OCI-LY3 (cell line): ENCODE data around the gene ZEB2.

Experiments
- EZH2phosphoT487 ChIP-seq: fragments of 200-600 bp; shearing (Covaris generic); IDR thresholded peaks from 2 replicates; pipeline ENCODE4 v1.6.1; 2018; ENCODE audit warnings: antibody characterized with exemption, mixed run types, low read depth
- TF ChIP-seq, protein P1 (sequence below): fragments of 200-600, 300-600 bp; sonication (generic); IDR thresholded peaks from 2 replicates; pipeline ENCODE4 v1.5.1; 2014; ENCODE audit warnings: antibody characterized with exemption, low read length, low read depth

DNA sequence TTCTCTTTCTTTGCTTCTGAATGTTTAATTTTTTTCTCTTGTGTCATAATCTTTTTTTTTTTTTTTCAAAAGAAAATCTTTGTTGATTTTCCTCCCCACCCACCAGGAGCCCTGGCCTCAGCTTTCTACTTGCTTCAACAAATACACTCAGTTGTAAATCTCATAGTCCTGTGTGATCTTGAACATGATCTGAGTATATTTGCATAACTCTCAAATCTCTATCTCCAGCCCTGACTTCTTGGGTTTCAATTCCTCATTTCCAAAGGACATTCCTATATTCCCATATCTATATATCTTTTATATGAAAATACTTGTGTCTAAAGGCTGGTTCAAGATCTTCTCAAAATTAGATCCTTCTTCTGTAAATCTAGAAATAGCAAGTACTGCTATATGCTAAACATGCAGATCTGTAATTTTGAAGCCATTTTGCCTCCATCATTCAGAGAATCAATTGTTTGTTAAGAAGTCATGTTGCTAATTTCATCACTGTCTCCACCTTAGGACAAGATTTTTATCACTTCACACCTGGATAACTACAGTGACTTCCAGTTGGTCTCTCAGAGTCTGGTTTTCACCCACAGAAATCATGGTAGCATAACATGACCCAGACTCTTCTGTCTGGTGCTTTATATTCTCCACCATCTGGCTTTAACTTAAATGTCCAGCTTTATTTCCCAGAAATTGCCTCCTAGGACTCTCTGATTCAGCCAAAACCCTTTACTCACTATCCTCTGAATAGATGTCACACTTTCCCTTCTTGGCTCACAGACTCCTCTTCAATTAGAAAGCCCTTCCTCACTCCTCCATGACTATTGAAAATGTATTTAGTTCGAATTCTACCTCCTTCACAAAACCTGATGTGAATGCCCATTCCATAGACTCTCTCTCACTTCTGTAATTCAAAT, 98.1 kb downstream of the ZEB2 start:
- TF ChIP-seq, protein P1, sequence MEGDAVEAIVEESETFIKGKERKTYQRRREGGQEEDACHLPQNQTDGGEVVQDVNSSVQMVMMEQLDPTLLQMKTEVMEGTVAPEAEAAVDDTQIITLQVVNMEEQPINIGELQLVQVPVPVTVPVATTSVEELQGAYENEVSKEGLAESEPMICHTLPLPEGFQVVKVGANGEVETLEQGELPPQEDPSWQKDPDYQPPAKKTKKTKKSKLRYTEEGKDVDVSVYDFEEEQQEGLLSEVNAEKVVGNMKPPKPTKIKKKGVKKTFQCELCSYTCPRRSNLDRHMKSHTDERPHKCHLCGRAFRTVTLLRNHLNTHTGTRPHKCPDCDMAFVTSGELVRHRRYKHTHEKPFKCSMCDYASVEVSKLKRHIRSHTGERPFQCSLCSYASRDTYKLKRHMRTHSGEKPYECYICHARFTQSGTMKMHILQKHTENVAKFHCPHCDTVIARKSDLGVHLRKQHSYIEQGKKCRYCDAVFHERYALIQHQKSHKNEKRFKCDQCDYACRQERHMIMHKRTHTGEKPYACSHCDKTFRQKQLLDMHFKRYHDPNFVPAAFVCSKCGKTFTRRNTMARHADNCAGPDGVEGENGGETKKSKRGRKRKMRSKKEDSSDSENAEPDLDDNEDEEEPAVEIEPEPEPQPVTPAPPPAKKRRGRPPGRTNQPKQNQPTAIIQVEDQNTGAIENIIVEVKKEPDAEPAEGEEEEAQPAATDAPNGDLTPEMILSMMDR: no peak
- no peak for TF ChIP-seq EZH2phosphoT487
